Stomach (tissue), 4 donors: ENCODE measurements around the gene MAP3K3.

Experiments used
- EP300 ChIP-seq: sonication (generic); formaldehyde crosslinking; IDR thresholded peaks from one replicate; pipeline ENCODE4 v1.6.1; 2017; ENCODE audit warnings: antibody characterized with exemption
- POLR2A ChIP-seq, 4 donors: fragments of 450-650 bp; IDR thresholded peaks; one replicate each; pipeline ENCODE4 v1.6.1; 2016; ENCODE audit warnings: antibody characterized with exemption in 4 of 4, control low read depth in 2 of 4, mild to moderate bottlenecking in 1 of 4, moderate library complexity in 1 of 4
- TF ChIP-seq, protein P1 (sequence below), 7 experiments: fragments of 450-650 bp in 4 of 7; fragments of 200-600 bp in 3 of 7; sonication (generic) in 3 of 7; IDR thresholded peaks; one replicate each; pipeline ENCODE4 v1.5.1; 2016 to 2019; ENCODE audit warnings: antibody characterized with exemption in 7 of 7, control low read depth in 2 of 7, mild to moderate bottlenecking in 1 of 7

DNA sequence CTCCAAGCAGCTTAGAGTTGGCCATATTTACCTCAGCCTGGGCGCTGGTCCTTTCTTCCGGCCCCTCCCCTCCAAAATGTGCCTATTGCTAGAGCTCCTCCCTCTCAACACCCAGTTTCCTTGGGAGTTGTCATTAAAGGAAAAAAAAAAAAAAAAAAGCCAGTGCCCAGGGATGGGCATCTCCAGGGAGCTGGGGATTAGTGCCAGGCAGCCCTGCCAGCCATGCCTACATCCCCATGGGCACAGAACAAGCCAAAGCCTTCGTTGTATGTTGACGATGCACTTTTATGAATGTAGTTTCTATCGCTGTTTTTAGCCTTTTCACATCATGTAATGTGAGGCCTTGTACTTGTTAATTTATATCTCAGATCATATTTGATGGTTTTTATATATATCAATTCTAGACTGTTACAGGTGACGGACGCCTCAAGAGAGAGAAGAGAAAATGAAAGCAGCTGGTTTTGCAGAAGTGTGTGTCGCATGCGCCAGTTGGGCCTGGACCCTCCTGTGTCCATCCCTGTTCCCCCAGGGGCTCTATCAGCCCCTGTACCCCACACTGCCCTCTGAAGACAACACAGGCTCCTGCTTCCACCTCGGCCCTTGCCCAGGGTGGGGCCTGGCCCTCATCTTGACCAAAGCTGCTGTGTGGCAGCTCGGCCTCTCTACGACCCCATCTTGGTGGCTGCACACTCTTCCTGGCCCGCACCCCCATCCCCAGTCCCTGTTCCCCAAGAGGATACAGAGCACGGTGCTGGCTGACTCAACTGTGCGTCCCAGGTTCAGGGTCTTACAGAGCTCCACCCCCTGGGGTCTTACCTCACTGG is 72.9 kb downstream of the MAP3K3 start:
- TF ChIP-seq EP300 (no peak), POLR2A (IDR thresholded peaks at IDR 0.05) (no peak)
- TF ChIP-seq, protein P1, sequence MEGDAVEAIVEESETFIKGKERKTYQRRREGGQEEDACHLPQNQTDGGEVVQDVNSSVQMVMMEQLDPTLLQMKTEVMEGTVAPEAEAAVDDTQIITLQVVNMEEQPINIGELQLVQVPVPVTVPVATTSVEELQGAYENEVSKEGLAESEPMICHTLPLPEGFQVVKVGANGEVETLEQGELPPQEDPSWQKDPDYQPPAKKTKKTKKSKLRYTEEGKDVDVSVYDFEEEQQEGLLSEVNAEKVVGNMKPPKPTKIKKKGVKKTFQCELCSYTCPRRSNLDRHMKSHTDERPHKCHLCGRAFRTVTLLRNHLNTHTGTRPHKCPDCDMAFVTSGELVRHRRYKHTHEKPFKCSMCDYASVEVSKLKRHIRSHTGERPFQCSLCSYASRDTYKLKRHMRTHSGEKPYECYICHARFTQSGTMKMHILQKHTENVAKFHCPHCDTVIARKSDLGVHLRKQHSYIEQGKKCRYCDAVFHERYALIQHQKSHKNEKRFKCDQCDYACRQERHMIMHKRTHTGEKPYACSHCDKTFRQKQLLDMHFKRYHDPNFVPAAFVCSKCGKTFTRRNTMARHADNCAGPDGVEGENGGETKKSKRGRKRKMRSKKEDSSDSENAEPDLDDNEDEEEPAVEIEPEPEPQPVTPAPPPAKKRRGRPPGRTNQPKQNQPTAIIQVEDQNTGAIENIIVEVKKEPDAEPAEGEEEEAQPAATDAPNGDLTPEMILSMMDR (IDR thresholded peaks at IDR 0.05): no peak
